Medulla oblongata (tissue), 1 donor: ENCODE measurements around the gene HDHD3.
"Not testable (repeated sequence)": the region's sequence is repeated elsewhere in the genome, so short reads cannot be mapped to it uniquely, and the experiment has no call there.

Experiments
- DNase-seq: peaks from one replicate; pipeline ENCODE4 v3.0.0-alpha.2; 2015; ENCODE audit errors: extremely low spot score

The HDHD3 gene

DNA sequence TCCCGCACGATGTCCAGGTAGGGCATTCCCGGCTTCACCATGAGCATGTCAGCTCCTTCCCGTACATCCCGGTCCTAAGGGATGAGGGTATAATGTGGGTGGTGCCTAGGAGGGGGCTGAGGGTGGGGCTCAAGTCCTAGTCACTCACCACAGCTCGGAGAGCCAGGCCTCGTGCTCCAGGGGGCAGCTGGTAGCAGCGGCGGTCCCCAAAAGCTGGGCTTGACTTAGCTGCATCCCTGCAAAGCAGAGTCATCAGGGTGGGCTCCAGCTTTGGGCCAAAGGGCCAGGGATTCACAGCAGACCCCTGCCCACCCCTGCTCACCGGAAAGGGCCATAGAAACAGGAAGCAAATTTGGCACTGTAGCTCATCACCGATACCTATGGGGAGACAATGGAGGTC is 12.7 kb upstream of the HDHD3 start:
- DNase-seq: no peak

DNA sequence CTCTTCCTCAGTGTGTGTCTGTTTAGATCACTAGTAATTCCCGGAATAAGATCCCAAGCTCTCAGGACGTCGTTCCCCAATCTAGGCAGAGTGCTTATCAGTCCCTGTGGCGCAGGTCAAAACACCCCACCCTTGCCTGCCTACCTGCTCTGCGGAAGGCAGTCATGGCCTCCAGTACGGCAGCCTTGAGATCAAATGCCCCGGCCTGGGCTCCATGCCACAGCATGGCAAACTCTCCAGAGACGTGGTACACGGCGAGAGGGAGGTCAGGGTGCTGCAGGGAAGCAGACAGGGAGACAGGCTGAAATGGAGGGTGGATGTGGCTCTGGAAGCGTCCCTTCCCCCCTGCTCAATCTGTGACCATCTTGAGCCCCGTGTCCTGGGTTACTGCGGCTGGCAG is 12.0 kb upstream of the HDHD3 start:
- DNase-seq: no peak

DNA sequence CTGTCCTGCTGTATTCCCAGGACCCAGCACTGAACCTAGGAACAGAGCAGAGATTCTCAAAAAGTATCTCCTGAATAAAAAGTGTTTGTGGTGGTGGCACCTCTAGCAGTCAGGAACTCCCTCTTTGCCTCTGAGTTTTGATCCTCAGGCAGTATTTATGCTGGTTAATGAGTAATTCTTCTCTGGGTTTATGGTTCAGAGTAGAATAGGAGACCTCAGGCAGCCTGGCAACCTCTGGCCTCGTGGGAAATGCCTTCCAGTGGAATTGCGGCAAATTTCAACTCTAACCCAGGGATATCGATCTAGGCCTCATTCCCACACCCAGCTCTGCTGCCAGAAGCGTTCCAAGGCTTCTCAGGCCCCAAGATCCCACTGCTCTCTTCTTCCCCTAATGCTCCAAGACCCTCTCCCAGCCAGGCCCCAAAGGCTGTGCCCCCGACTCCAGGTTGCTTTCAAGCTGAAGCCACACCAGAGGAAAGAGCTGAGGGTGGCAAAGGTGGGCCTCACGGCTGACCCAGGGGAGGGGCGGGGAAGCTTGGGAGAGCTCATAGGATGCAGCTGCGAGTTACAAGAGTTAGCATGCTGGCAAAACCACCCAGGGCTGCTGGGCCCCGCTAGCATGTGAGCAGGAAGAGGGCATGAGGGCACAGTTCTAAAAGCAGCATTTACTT is 10.9 kb upstream of the HDHD3 start:
- DNase-seq: no peak

DNA sequence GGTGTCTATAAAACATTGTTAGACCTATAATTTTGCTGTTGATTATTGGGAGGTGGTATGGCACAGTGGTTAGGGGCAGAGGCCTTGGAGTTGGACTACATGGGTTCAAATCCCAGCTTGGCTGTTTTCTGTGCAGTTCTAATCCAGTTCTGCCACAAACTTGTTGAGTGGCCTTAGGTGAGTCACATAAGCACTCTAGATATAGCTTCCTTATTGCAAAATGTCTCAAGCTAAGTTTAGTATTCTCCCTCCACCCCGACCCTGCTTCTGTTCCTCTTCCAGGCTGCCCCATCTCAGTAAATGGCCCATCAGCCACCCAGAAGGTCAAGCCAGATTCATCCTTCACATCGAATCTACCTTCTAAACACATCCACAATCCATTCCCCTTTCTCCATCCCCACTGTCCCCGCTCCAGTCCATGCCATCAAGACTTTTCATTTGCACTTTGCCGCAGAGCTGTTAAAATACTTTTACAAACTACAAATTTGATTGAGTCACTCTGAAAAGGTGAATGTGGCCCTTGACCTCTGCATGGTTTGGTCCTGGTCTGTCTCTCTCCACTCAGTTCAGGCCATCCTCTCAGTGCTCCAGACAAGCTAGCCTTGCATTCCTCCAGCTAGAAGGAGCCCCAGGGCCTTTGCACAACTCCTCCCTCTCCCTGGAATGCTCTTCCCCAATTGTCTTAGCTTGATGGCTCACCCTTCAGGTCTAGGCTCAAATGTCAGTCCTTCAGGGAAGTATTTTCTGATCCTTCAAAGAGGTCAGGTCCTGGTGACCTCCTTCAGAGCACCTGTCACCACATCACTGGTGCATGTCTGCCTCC is 10.0 kb upstream of the HDHD3 start:
- DNase-seq: no peak

DNA sequence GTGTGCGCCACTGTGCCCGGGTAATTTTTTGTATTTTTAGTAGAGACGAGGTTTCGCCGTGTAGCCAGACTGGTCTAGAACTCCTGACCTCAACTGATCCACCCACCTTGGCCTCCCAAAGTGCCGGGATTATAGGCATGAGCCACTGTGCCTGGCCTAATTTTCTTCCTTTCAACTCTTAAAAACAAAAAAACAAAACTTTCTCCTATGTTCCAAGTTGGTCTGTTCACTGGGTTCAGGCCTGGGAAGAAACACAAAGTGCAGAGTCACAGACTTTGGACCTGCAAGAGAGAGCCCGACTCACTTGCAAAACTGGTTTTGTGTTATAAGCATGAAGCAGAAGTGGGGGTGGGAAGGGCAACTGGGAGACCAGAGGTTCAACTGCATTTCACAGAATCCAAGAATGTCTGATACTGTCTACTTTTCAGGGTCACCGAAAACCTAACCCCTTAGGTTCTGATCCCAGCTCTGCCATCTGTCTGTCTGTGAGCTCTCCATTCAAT is 5.2 kb upstream of the HDHD3 start:
- DNase-seq: peak; percentile 13

DNA sequence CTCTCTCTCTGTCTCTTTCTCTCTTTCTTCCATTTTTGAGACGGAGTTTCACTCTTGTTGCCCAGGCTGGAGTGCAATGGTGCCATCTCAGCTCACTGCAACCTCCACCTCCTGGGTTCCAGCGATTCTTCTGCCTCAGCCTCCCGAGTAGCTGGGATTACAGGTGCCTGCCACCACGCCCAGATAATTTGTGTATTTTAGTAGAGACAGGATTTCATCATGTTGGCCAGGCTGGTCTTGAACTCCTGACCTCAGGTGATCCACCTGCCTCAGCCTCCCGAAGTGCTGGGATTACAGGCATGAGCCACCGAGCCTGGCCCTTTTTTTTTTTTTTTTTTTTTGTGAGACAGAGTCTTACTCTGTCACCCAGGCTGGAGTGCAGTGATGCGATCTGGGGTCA is 4.7 kb upstream of the HDHD3 start:
- DNase-seq: not testable (repeated sequence)

DNA sequence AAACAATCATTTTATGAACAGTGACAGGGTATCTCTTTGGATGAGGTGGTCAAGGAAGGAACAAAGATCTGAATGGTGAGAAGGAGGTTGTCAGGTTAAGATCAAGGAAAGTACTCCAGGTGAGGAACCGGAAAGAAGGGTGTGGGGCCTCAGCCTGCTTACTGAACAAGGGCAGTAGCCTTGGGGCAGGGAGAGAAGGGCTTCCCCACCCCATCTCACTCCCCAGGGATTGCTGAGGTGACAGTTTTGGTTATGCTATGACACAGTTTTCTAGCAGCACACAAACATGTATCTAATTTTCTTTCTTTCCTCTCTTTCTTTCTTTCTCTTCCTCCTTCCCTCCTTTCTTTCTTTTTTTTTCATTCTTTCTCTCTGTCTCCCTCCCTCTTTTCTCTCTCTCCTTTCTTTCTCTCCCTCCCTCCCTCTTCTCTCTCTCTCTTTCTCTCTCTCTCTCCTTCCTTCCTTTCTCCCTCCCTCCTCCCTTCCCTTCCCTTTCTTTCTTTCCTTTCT is 4.1 kb upstream of the HDHD3 start:
- DNase-seq: no peak

DNA sequence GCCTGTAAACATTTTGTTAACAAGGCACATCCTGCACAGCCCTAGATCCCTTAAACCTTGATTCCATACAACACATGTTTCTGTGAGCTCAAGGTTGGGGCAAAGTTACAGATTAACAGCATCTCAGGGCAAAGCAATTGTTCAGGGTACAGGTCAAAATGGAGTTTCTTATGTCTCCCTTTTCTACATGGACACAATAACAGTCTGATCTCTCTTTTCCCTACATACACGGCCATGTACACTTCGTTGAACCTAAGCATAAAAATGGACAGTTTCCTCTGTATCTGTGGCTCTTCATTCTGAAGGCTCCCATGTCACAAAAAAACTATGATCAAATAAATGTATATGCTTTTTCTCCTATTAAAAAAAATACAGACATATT is 3.0 kb upstream of the HDHD3 start:
- not testable (repeated sequence) for DNase-seq

DNA sequence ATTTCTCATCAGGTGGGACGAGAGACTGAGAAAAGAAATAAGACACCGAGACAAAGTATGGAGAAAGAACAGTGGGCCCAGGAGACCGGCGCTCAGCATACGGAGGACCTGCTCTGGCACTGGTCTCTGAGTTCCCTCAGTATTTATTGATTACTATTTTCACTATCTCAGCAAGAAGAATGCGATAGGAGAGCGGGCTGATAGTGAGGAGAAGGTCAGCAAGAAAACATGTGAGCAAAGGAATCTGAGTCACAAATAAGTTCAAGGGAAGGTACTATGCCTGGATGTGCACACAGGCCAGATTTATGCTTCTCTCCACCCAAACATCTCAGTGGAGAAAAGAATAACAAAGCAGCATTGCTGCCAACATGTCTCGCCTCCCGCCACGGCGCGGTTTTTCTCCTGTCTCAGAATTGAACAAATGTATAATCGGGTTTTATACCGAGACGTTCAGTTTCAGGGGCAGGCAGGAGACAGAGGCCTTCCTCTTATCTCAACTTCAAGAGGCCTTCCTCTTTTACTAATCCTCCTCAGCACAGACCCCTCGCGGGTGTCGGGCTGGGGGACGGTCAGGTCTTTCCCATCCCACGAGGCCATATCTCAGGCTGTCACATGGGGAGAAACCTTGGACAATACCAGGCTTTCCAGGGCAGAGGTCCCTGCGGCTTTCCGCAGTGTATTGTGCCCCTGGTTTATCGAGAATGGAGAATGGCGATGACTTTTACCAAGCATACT is 2.5 kb upstream of the HDHD3 start:
- not testable (repeated sequence) for DNase-seq

DNA sequence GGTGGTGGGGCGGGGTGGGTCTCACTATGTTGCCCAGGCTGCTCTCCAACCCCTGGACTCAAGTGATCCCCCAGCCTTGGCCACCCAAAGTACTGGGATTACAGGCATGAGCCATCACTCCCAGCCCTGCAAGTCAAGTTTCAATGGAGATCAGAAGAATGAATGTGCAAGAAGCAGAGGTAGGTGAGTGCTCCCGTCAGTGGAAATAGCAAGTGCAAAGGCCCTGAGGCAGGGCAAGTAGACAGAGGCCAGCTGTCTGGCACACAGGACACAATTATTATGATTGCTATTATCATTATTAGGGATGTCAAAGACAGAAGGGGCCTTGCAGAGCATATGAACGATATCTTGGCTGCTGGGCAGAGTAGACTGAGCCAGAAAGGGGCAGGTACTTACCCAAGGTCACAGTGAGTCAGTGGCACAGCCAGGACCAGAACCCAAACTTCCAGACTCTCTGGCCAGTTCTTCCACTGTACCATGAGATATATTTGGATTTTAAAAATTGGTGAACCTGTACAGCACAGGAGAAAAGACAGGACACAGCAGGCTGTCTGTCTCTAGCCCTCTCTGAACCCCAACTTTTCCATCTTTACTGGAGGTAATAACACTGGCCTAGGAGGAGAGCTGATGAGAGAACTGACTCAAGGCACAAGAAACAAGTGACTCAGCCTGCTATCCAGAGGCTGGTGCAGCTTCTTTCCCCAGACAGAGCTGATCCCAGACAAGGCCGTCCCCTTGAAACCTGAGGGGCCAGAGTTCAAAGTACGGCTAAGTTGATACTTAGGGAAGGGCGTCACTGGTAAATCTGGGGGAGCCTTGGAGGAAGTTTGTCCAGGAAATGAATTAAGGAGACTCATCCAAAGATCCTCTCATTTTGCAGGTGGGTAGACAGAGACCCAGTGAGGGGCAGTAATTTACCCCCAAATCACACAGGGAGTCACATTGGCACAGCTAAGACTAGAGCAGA is 1.4 kb downstream of the HDHD3 start:
- no peak for DNase-seq

DNA sequence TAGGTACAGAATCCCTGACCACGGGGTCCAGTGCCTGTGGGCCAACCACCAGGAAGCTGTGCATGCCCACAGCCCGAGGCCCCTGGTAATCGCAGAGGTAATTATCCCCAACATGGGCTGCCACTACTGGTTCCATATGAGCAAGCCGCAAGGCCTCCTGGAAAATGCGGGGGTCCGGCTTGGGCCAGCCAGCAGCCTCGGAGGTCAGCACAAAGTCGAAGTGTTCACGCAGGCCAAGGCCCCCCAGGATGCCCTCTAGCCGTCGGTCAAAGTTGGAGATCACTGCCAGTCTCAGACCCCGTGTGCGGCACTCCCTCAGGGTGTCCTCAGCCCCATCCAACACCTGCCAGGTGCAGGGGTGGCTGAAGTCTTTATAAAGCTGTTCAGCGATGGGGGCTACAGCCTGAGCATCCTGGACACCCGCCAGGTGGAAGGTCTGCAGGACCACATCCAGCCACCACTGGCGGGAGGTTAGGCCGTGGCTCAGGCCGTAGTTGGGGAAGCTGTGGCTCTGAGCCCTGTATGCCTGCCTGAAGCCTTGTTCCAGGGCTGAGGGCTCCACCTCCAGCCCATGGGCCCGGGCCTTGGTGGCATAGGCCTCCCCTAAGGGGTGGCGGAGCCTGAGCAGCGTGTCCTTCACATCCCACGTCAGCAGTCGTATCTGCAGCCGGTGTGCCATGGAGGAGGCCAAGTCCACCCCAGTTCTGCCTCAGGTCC is 3.0 kb downstream of the HDHD3 start:
- DNase-seq: no peak

DNA sequence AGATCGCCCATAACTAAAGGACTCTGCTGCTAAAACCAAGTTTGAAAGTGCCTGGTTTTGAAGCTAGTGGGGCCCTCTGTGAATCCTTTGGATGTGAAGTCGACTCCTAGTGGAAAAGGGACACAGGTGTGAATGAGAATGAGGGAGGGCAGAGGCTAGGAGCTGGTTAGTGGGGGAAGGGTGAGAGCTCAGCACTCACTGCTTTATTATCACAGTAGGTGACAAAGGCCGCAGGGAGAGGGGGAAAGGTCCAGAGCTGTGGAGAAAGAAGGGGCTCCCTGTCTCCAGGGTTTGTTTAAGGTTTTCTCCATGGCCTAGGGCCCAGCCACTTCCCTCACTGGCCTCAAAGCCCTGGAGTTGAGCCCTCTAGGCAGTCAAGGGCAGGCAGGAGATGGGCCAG is 3.5 kb downstream of the HDHD3 start:
- DNase-seq: no peak

DNA sequence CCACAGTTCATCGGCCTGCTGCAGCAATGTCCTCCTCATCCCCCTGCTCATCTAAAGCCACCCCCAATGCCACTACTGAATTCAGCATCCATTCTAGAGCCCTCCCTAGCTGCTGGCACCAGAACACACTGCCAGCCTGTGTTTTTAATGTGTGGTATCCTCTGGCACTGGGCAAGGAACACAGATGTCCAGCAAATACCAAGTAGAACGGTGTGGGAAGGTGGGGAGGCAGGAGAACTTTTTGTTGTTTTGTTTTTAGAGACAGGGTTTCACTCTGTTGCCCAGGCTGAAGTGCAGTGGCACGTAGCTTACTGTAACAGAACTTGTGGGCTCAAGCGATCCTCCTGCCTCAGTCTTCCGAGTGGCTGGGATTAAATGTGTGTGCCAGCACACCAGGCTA is 4.7 kb downstream of the HDHD3 start:
- DNase-seq: no peak

DNA sequence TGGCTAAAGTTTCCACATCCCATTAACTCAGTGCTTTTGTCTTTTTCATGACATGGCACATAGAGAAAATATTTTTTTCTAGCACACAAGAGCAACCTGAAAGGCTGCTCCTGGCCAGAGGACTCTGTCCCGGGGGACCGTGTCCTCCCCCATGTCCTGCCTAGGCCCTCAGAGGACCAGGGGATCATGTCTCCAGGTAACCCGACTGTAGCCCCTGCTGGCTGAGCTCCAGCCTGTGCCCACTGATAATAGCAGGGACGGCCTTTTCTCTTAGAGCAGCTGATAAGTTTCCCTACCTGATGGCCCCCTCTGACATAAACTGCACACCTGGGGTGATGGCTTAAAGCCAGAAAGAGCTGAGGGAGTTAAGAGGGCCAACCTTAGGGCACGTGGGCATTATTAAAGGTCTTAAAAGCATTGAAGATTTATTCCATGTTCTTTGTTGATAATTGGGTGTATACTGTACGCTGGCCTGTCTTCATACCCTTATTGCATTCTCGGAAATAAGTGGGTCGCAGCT is 5.9 kb downstream of the HDHD3 start:
- no peak for DNase-seq

DNA sequence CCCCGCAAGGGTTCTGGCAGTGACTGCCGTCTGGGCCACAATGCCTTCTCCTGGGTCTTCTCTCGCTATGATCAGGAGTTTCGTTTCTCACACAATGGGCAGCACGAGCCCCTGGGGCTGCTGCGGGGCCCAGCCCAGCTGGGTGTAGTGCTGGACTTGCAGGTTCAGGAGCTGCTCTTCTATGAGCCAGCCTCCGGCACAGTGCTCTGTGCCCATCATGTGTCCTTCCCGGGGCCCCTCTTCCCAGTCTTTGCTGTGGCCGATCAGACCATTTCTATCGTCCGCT is 7.0 kb downstream of the HDHD3 start:
- no peak for DNase-seq

DNA sequence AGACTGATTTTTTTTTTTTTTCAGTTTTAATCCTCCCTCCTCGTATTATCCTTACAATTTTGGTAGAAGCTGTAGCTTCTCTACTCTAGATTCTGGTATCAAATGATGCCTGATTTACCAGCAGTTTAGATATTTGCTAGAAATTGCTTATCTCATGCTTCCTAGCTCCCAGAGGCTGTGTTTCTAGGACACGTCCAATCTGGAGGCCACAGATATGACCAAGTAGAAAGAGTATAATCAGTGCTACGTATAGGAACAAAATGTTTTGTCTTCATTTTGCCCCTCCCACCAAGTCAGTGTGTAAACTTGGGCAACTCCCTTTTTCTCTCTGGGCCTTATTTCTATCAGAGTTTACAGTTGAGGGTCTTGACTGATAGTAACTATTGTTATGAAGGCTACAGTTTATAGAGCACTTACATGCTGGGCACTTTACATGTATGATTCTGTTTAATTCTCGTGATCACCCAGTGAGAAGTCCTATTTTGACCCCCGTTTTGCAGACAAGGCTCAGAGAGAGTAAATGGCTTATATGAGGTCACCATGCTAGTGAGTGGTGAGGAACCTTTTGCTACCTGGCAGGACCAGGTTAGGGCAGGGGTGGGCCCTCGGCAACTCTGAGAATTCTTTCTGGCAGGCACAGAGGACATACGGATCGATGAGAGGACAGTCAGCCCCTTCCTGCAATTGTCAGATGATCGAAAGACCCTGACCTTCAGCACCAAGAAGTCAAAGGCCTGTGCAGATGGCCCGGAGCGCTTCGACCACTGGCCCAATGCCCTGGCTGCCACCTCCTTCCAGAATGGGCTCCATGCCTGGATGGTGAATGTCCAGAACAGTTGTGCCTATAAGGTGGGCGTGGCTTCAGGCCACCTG is 7.6 kb downstream of the HDHD3 start:
- DNase-seq: no peak

DNA sequence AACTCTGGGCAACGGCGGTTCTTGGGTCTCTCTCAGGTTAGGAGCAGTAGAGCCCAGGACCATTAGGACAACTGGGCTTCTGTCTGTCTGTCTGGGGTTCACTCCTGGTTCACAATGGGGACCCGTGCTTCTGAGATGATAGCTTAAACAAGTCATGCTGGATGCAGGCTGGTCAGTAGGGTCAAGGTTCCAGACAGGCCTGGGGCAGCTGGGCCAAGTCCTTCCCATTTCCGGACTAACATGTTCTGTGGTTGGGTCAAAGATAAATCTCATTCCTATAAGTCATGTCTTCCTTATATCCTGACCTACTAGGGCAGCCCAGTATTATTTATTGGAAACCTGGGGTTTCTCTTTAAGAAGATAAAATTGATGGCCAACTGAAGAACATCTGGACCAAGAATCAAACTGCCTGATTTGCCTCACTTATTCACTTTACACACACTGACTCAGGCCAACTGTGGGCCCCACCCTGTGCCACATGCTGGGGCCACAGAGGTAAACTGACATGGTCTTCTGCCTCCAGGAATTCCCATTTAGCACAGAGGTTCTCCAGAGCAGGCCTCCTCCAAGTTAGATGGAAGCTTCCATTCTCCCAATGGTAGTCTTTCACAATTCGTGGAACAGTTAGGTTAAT is 8.3 kb downstream of the HDHD3 start:
- no peak for DNase-seq

DNA sequence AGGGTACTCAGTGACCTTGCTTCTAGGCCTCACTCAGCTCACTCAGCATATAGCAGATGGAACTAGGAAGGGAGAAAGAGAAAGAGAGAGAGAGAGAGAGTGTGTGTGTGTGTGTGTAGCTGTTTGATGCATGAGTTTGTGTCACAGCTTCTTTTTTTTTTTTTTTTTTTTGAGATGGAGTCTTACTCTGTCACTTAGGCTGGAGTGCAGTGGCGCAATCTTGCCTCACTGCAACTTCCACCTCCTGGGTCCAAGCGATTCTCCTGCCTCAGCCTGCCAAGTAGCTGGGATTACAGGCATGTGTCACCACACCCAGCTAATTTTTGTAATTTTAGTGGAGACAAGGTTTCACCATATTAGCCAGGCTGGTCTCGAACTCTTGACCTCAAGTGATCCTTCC is 11.1 kb downstream of the HDHD3 start:
- not testable (repeated sequence) for DNase-seq

DNA sequence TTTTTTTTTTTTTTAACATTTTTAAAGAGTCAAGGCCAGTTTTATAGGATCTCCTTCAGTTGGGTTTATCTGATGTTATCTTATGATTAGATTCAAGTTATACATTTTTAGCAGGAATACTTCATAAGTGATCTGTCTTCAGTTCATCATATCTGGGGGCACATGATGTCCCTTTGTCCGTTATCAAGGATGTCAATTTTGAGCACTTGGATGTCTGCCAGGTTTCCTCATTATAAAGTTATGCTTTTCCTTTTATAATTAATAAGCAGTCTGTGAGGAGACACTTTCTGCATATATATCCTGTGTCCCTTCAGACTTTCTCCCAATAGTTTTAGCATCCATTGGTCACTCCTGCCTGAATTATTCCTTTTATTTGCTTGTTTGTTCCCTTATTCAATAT is 11.8 kb downstream of the HDHD3 start:
- no peak for DNase-seq
